ENCODE results near the gene FAM72C. TPM values are rescaled to one million over a fixed set of nuclear protein-coding genes. Genes with fewer than 3 reads are reported as not detected.
"Not testable (repeated sequence)": the region's sequence is repeated elsewhere in the genome, so short reads cannot be mapped to it uniquely, and the experiment has no call there.

Gene FAM72C
- polyA plus RNA-seq, 1 donor, result 1.1 TPM

DNA sequence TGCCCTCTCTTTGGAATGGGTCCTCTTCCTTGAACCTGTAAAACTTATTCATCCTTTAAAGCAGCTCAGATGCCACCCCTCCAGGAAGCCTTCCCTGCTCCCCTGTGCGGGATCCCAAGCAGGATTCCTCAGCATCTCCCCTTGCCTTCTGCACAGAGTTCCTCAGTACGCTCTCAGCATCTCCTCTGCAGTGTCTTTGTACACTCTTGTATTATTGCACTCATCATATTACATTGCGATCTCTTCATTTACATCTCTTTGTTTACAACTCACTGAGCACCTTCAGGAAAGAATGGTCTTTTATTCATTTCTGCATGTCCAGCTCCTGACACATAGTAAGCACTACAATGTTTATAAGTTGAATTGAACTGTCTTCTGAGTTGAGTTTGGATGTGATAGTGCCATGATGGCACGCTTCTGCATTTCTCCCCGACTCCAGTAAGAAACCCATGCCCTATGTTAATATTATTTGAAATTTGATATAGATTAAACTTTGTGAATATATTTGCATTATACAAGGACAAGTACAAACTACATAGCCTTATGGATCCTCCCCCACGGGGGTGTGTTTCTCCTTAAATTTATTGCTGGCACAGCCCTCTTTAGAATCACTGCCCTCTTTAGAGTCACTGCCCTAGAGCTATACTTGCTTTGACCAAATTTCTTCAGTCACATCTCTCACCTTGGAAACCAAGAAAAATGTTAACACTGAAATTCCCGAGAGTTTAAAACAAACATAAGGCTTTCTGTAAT, 13.1 kb upstream of the FAM72C start:
- not testable (repeated sequence) for DNase-seq (ENCODE audit: low read depth)

GRCh38 chr1:143974416-143974815, 2.6 kb upstream of the FAM72C start:
- not testable (repeated sequence) for DNase-seq (ENCODE audit: low read depth)

- DNase-seq (ENCODE audit: low read depth), result not testable (repeated sequence)
Observed at GRCh38 chr1:143973876-143974414, 2.2 kb upstream of the FAM72C start.

DNA sequence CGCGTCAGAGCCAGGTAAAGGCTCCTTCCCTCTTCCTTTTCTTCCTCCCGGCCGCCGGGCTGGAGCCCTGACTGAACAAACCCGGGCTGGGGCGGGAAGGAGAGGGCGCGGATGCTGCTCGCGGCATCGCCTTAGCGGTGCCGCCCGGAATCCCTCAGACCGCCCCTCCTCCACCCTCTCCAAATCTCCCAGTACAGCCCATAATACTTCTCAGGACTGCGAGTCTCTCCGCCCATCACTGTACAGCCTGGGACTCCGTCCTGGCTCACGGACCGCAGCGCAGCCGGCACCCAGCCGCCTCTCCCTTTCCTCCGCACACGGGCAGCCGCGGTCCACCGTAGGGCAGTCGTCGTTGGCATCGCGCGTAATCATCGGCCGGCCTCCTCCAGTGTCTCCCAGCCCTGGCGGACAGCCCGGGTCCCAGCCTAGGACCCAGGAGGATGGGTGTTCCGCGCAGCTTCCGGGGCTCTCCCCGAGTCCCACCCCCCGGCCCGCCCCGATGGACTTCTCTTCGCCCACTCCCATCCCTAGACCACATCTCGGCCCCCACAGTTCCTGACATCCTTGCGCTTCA, 1.1 kb upstream of the FAM72C start:
- DNase-seq (ENCODE audit: low read depth), result not testable (repeated sequence)

DNA sequence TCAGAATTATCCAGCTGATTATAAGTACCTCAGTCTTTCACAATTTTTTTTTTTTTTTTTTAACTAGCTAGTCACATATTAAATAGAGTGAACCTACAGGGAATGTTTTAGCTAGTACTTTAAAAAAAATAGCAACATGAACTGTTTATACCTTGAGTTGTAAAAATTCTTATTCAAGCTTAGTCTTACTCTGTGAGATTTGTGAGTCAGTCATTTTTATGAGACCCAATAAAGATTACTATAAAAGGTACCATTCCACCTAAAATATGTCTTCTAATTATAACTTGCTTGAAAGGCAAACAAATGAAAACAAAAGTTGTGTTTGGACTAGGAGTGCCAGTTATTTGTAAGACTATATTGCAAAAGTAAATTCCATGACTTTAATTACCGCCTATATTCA, 5.9 kb downstream of the FAM72C start:
- not testable (repeated sequence) for DNase-seq (ENCODE audit: low read depth)

GRCh38 chr1:143964294-143964693, 7.5 kb downstream of the FAM72C start:
- not testable (repeated sequence) for DNase-seq (ENCODE audit: low read depth)

DNA sequence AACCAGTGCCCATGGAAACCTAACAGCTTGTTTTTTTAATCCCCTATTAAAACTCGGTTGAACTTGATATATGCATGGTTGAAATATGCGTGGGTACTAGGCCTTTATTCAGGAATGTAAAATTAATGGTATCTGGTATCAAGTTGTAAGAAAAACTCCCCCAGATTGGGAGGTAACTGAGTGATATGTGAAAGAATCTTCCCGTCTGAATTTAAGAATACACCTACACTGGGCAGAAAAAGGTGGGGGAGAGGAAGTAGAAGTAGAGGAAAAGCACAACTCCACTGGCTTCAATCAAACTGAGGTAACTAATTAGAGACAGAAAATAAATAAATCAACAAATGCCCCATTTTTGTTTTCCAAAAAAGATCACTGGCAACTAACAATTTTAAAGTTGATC, 15.9 kb downstream of the FAM72C start:
- DNase-seq (ENCODE audit: low read depth), result not testable (repeated sequence)

DNA sequence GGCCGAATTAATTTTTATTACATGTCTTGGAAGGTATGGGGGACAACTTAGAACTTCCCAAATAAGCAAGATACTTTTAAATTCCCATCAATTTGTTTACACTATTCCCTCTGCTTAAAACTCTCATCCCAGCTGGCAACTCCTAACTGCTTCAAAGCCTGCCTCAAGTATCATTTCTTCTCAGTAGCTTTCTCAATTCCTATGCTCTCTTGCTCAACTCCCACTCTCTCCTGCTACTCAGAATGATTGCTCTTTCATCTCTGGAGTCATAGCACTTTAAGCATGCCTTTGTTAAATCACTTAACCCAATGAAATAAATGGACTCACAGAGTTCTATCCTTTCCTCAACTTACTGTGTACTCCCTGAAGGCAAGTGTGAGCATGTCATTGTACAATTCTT, 18.9 kb downstream of the FAM72C start:
- DNase-seq (ENCODE audit: low read depth), result not testable (repeated sequence)

- not testable (repeated sequence) for DNase-seq (ENCODE audit: low read depth)
Observed at GRCh38 chr1:143951485-143952391, 20.0 kb downstream of the FAM72C start.

- not testable (repeated sequence) for DNase-seq (ENCODE audit: low read depth)
Observed at GRCh38 chr1:143947749-143948148, 24.0 kb downstream of the FAM72C start.

DNA sequence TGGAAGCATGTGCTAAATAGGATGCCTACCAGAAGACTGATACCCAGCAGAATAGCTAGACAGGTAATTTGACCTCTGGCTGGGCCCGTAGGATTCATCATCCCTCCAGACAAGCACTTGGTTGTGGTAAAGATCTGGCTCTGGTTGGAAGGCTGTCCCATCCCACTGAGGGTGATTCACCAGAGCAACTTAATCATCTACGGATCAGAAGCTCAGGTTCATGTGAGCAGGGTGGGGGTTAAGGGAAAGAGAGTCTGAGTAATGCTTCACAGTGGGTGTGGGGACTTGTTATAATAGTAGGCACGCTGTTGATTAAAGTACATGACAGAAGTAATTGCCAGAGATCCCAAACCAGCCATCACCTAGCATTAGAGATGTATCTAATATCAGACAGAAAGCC, 26.5 kb downstream of the FAM72C start:
- DNase-seq (ENCODE audit: low read depth), result not testable (repeated sequence)

DNA sequence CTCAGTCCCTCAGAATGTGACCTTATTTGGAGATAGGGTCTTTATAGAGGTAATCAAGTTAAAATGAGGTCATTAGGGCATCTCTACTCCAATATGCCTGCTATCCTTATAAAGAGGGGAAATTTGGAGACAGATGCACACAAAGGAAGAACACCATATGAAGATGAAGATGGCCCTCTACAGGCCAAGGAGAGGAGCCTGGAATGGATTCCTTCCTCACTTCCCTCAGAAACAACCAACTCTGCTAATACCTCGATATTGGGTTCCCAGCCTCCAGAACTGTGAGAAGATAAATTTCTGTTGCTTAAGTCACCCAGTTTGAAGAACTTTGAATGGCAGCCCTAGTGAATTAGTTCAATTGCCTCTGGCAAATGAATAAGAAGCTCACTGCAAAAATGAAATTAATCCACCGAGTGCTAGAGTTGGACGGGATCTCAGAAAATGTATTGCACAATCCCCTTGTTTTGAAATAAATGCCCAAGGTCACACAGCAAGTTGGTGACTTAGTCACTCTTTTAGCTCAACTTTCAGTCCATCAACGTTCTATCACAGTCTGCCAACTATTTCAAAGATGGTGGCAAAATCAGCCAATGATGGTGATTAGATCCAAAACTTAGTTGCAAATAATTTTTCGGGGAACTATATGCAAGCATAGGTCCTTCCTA, 27.1 kb downstream of the FAM72C start:
- DNase-seq (ENCODE audit: low read depth), result not testable (repeated sequence)

- DNase-seq (ENCODE audit: low read depth), result not testable (repeated sequence)
Observed at GRCh38 chr1:143943319-143943978, 28.3 kb downstream of the FAM72C start.

- not testable (repeated sequence) for DNase-seq (ENCODE audit: low read depth)
Observed at GRCh38 chr1:143942238-143942860, 29.4 kb downstream of the FAM72C start.

DNA sequence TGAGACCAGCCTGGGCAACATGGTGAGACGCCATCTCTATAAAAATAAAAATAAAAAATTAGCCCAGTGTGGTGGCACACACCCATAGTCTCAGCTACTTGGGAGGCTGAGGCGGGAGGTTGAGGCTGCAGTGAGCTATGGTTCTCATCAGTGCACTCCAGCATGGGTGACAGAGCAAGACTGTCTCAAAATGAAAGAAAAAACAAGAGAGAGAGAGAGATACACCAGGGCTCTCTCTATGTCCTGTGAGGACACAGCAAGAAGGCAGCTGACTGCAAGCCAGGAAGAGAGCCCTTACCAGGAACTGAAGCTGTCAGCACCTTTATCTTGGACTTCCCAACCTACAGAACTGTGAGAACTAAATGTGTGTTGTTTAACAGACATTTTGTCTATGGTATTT, 32.1 kb downstream of the FAM72C start:
- DNase-seq (ENCODE audit: low read depth), result not testable (repeated sequence)

DNA sequence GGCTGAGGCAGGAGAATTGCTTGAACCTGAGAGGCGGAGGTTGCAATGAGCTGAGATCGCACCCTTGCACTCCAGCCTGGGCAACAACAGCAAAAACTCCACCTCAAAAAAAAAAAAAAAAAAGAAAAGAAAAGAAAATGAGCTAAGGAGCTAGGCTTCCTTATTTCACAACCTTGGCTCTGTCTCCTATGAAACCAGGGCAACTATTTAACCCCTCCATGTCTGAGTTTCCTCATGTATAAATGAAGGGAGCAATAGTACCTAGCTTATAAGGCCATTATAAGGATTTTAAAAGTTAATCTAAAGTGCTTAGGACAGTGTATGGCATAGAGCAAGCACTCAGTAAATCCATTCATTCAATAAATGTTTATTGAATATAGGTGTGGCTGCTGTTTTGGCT, 32.9 kb downstream of the FAM72C start:
- not testable (repeated sequence) for DNase-seq (ENCODE audit: low read depth)

GRCh38 chr1:143936457-143937115, 35.2 kb downstream of the FAM72C start:
- DNase-seq (ENCODE audit: low read depth), result peak; percentile 17

GRCh38 chr1:143919127-143919526, 52.7 kb downstream of the FAM72C start:
- DNase-seq (ENCODE audit: low read depth), result not testable (repeated sequence)

DNA sequence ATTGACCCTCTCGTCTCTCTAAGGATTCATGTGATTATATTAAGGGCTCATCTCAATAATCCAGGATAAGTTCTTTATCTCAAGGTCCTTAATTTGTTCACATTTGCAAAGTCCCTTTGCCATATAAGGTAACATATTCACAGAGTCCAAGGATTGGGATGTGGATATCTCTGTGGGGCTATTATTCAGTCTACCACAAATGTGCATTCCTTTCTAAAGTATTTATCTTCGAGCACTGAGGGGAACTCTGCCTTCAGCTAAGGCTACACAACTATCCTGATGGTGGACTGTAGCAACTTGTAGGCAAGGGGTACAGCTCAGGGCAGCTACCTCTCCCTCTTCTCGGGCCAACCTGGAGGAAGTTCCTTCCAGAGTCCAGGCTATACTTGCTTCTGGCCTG, 53.2 kb downstream of the FAM72C start:
- not testable (repeated sequence) for DNase-seq (ENCODE audit: low read depth)

GRCh38 chr1:143913705-143914104, 58.1 kb downstream of the FAM72C start:
- not testable (repeated sequence) for DNase-seq (ENCODE audit: low read depth)
